Lower leg skin (tissue), 3 donors: ENCODE measurements around the gene AKR1E2.

ENCODE experiments used
- POLR2A ChIP-seq, 2 donors: fragments of 450-650 bp; IDR thresholded peaks; one replicate each; pipeline ENCODE4 v1.6.1; 2016 to 2017; ENCODE audit warnings: antibody characterized with exemption in 2 of 2, mild to moderate bottlenecking in 1 of 2, moderate library complexity in 1 of 2
- TF ChIP-seq, protein P1 (sequence below), 3 donors: fragments of 450-650 bp; IDR thresholded peaks; one replicate each; pipeline ENCODE4 v1.5.1; 2016; ENCODE audit warnings: antibody characterized with exemption in 3 of 3, mild to moderate bottlenecking in 3 of 3, moderate library complexity in 2 of 3

DNA sequence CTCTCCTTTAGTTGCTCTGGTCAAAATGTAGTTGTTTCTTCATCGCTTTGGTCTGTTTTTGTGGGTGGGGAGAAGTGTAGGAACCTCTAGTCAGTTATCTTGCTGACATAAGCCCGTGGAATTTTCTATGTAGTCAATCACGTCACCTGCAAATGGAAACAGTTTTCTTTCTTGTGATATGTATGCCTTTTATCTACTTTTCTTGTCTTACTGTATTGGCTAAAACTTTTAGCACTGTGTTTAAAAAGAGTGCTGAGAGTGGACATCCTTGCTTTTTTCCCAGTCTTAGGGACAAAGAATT is 42.3 kb downstream of the AKR1E2 start:
- no peak for TF ChIP-seq POLR2A (IDR thresholded peaks at IDR 0.05)
- TF ChIP-seq, protein P1, sequence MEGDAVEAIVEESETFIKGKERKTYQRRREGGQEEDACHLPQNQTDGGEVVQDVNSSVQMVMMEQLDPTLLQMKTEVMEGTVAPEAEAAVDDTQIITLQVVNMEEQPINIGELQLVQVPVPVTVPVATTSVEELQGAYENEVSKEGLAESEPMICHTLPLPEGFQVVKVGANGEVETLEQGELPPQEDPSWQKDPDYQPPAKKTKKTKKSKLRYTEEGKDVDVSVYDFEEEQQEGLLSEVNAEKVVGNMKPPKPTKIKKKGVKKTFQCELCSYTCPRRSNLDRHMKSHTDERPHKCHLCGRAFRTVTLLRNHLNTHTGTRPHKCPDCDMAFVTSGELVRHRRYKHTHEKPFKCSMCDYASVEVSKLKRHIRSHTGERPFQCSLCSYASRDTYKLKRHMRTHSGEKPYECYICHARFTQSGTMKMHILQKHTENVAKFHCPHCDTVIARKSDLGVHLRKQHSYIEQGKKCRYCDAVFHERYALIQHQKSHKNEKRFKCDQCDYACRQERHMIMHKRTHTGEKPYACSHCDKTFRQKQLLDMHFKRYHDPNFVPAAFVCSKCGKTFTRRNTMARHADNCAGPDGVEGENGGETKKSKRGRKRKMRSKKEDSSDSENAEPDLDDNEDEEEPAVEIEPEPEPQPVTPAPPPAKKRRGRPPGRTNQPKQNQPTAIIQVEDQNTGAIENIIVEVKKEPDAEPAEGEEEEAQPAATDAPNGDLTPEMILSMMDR (IDR thresholded peaks at IDR 0.05): no peak
